Measurements from ENCODE around the gene IRF5. TPM values are rescaled to one million over a fixed set of nuclear protein-coding genes. Genes with fewer than 3 reads are reported as not detected.

The IRF5 gene
- polyA plus RNA-seq, 1 donor from 2014 or later: not detected

DNA sequence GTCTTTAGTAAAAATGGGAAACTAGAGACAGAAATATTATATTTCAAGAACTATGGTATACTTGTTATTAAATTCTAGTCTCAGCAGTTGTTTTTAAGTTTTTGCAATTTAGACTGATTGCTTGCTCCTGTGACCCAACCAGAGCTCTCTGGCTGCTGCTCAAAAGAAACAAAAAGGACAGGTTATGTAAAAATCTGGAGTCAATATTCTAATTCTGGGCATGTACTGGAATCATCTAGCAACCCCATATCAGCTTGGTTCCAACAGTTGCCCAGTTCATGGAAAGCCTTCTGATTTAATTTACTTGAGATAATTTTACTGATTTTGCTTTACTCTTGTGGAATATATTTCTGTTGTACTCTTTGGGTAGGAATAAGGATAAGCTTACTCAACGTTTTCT is 37.5 kb upstream of the IRF5 start:
- Histone ChIP-seq H4K20me1 (ENCODE audit: insufficient read depth) (no peaks in the 10 kb centered on the region), H3K9ac (ENCODE audit: low read length) (no peak overlapping the region), H2AFZ (ENCODE audit: low read depth, low read length) (no peak overlapping the region), H3K27ac (ENCODE audit: low read length) (no peak overlapping the region), H3K9me3 (ENCODE audit: low read length) (no peaks in the 10 kb centered on the region), H3K79me2 (replicated peaks; ENCODE audit: insufficient read depth, low read length) (no peaks in the 10 kb centered on the region), H3K27me3 (ENCODE audit: insufficient read depth, low read depth, low read length) (no peaks in the 10 kb centered on the region), H3K4me2 (ENCODE audit: low read length) (no peak overlapping the region), H3F3A (ENCODE audit: insufficient read depth, low read length, poor library complexity, severe bottlenecking) (no peaks in the 10 kb centered on the region), H3K9me2 (ENCODE audit: insufficient read depth, low read length) (no peaks in the 10 kb centered on the region), H3K36me3 (ENCODE audit: insufficient read depth, low read length) (no peaks in the 10 kb centered on the region), H3K4me3 (ENCODE audit: low read length) (no peak overlapping the region)
- TF ChIP-seq SMC3 (conservative IDR thresholded peaks at IDR 0.05; ENCODE audit: poor library complexity) (no peak), EZH2 (IDR thresholded peaks at IDR 0.05; ENCODE audit: borderline replicate concordance, insufficient read depth, low read length, poor library complexity, severe bottlenecking) (no peak), RAD21 (conservative IDR thresholded peaks at IDR 0.05) (no peak), POLR2AphosphoS5 (IDR thresholded peaks at IDR 0.05) (no peak), CTCF (IDR thresholded peaks at IDR 0.05; ENCODE audit: poor library complexity, severe bottlenecking) (no peak), REST (IDR thresholded peaks at IDR 0.05; ENCODE audit: borderline replicate concordance) (no peak), EP300 (conservative IDR thresholded peaks at IDR 0.05; ENCODE audit: poor library complexity, severe bottlenecking) (no peak), TAF1 (IDR thresholded peaks at IDR 0.05; ENCODE audit: low read depth) (no peak), MXI1 (conservative IDR thresholded peaks at IDR 0.05; ENCODE audit: poor library complexity, severe bottlenecking) (no peak)

- H3K79me2 ChIP-seq (replicated peaks; ENCODE audit: insufficient read depth, low read length): no peaks in the 10 kb centered on the region
- no peaks in the 10 kb centered on the region for H3K36me3 ChIP-seq (ENCODE audit: insufficient read depth, low read length)
- H3F3A ChIP-seq (ENCODE audit: insufficient read depth, low read length, poor library complexity, severe bottlenecking): no peaks in the 10 kb centered on the region
- H2AFZ ChIP-seq (ENCODE audit: low read depth, low read length): no peak overlapping the region
- H3K27me3 ChIP-seq (ENCODE audit: insufficient read depth, low read depth, low read length): no peaks in the 10 kb centered on the region
- no peak overlapping the region for H3K27ac ChIP-seq (ENCODE audit: low read length)
- no peaks in the 10 kb centered on the region for H3K9me2 ChIP-seq (ENCODE audit: insufficient read depth, low read length)
- H3K4me2 ChIP-seq (ENCODE audit: low read length): no peak overlapping the region
- H3K9me3 ChIP-seq (ENCODE audit: low read length): no peaks in the 10 kb centered on the region
- TF ChIP-seq REST (IDR thresholded peaks at IDR 0.05; ENCODE audit: borderline replicate concordance) (no peak), RAD21 (conservative IDR thresholded peaks at IDR 0.05) (no peak), SMC3 (conservative IDR thresholded peaks at IDR 0.05; ENCODE audit: poor library complexity) (no peak), MXI1 (conservative IDR thresholded peaks at IDR 0.05; ENCODE audit: poor library complexity, severe bottlenecking) (no peak), EZH2 (IDR thresholded peaks at IDR 0.05; ENCODE audit: borderline replicate concordance, insufficient read depth, low read length, poor library complexity, severe bottlenecking) (no peak), POLR2AphosphoS5 (IDR thresholded peaks at IDR 0.05) (no peak), CTCF (IDR thresholded peaks at IDR 0.05; ENCODE audit: poor library complexity, severe bottlenecking) (no peak), EP300 (conservative IDR thresholded peaks at IDR 0.05; ENCODE audit: poor library complexity, severe bottlenecking) (no peak), TAF1 (IDR thresholded peaks at IDR 0.05; ENCODE audit: low read depth) (no peak)
- no peak overlapping the region for H3K9ac ChIP-seq (ENCODE audit: low read length)
- no peaks in the 10 kb centered on the region for H4K20me1 ChIP-seq (ENCODE audit: insufficient read depth)
- H3K4me3 ChIP-seq (ENCODE audit: low read length): no peak overlapping the region
Observed at GRCh38 chr7:128902761-128903585, 34.8 kb upstream of the IRF5 start.

Data from neural cell (in vitro differentiated cells).